SK-N-SH (cell line): ENCODE measurements around the gene SFT2D3. TPM values are rescaled to one million over a fixed set of nuclear protein-coding genes. Genes with fewer than 3 reads are reported as not detected.

Experiments
- CTCF ChIA-PET: fragments of 300-600, 350-600 bp; formaldehyde crosslinking; extraction: SDS; loops from one replicate; lab custom pipeline; 2021; lab: Yijun Ruan, JAX
- POLR2A ChIA-PET: fragments of 350-600 bp; sonication (Branson Sonifier 250); formaldehyde crosslinking; extraction: SDS; loops from one replicate; lab custom pipeline; 2020; ENCODE audit warnings: antibody characterized with exemption, inconsistent platforms; lab: Yijun Ruan, JAX
- DNase-seq: peaks from one replicate; pipeline ENCODE4 v3.0.0; 2012
- H2AFZ ChIP-seq: fragments of 200-600 bp; sonication (generic); 2 replicates; pipeline ENCODE4 v1.8.1; 2016; ENCODE audit warnings: antibody characterized with exemption, mild to moderate bottlenecking, low read depth
- H3F3A ChIP-seq: fragments of 200-600 bp; sonication (generic); replicated peaks from 2 replicates; pipeline ENCODE3; 2016; ENCODE audit warnings: antibody characterized with exemption, mild to moderate bottlenecking; ENCODE audit not compliant: insufficient read depth
- H3K27ac ChIP-seq, 2 experiments: fragments of 200-500 bp in 1 of 2; fragments of 200-600 bp in 1 of 2; sonication (Bioruptor generic) in 1 of 2; sonication (generic), shearing (Covaris generic) in 1 of 2; 2 replicates each; pipeline versions ENCODE4 v1.5.1 to v1.6.1; 2014 to 2016; ENCODE audit warnings: low read depth in 2 of 2, inconsistent platforms in 1 of 2, low read length in 1 of 2, mild to moderate bottlenecking in 1 of 2, mixed read lengths in 1 of 2
- H3K27me3 ChIP-seq: fragments of 200-600 bp; sonication (generic), shearing (Covaris generic); 2 replicates; pipeline ENCODE4 v1.6.1; 2016; ENCODE audit warnings: mixed run types; ENCODE audit not compliant: insufficient read depth
- H3K36me3 ChIP-seq, 2 experiments: fragments of 200-500 bp in 1 of 2; fragments of 200-600 bp in 1 of 2; sonication (Bioruptor generic) in 1 of 2; sonication (generic) in 1 of 2; replicated peaks in 1 of 2; 2 replicates each; pipeline versions ENCODE3 to v1.5.1; 2014 to 2016; ENCODE audit warnings: low read length in 1 of 2, mild to moderate bottlenecking in 1 of 2; ENCODE audit not compliant: insufficient read depth in 2 of 2, control insufficient read depth in 1 of 2
- H3K4me1 ChIP-seq, 2 experiments: fragments of 200-500 bp in 1 of 2; fragments of 200-600 bp in 1 of 2; sonication (Bioruptor generic) in 1 of 2; sonication (generic), shearing (Covaris generic) in 1 of 2; 2 replicates each; pipeline versions ENCODE4 v1.5.1 to v1.6.1; 2014 to 2016; ENCODE audit warnings: low read depth in 1 of 2, low read length in 1 of 2, mixed run types in 1 of 2; ENCODE audit not compliant: insufficient read depth in 2 of 2, control insufficient read depth in 1 of 2
- H3K4me2 ChIP-seq: fragments of 200-600 bp; sonication (generic), shearing (Covaris generic); 2 replicates; pipeline ENCODE4 v1.6.1; 2017; ENCODE audit warnings: mixed run types
- H3K4me3 ChIP-seq, 2 experiments: fragments of 200-500 bp in 1 of 2; fragments of 200-600 bp in 1 of 2; sonication (Bioruptor generic) in 1 of 2; sonication (generic), shearing (Covaris generic) in 1 of 2; 2 replicates each; pipeline versions ENCODE4 v1.5.1 to v1.8.1; 2014 to 2016; ENCODE audit warnings: low read depth in 2 of 2, inconsistent platforms in 1 of 2, low read length in 1 of 2, mild to moderate bottlenecking in 1 of 2, mixed read lengths in 1 of 2, moderate library complexity in 1 of 2
- H3K79me2 ChIP-seq: fragments of 200-600 bp; sonication (generic); 2 replicates; pipeline ENCODE4 v1.8.1; 2017; ENCODE audit warnings: mild to moderate bottlenecking; ENCODE audit not compliant: insufficient read depth
- H3K9ac ChIP-seq: fragments of 200-600 bp; sonication (generic); 2 replicates; pipeline ENCODE4 v1.6.1; 2017; ENCODE audit warnings: mixed run types
- H3K9me2 ChIP-seq: fragments of 200-600 bp; sonication (generic); 2 replicates; pipeline ENCODE4 v1.6.1; 2017; ENCODE audit warnings: mixed run types
- H3K9me3 ChIP-seq: fragments of 200-600 bp; sonication (generic); 2 replicates; pipeline ENCODE4 v1.6.1; 2017; ENCODE audit warnings: mixed run types, mild to moderate bottlenecking, moderate library complexity
- H4K20me1 ChIP-seq: fragments of 200-600 bp; sonication (generic); 2 replicates; pipeline ENCODE4 v1.6.1; 2017; ENCODE audit warnings: mild to moderate bottlenecking, mixed run types; ENCODE audit not compliant: insufficient read depth
- CTCF ChIP-seq: fragments of 200-600 bp; sonication (generic); IDR thresholded peaks from 2 replicates; pipeline ENCODE4 v1.6.1; 2017; ENCODE audit warnings: antibody characterized with exemption, mild to moderate bottlenecking, moderate library complexity
- ELF1 ChIP-seq: IDR thresholded peaks from 2 replicates; pipeline ENCODE4 v1.4.0; 2012
- EZH2phosphoT487 ChIP-seq: fragments of 200-600 bp; sonication (generic); IDR thresholded peaks from 2 replicates; pipeline ENCODE4 v1.6.1; 2017; ENCODE audit warnings: low read depth, mixed run types, mild to moderate bottlenecking, antibody characterized with exemption, moderate library complexity, borderline replicate concordance
- FOXJ3 ChIP-seq: sonication (generic); formaldehyde crosslinking; IDR thresholded peaks from 2 replicates; pipeline ENCODE4 v1.5.1; 2020; ENCODE audit warnings: mild to moderate bottlenecking, missing genetic modification reagents
- FOXM1 ChIP-seq: IDR thresholded peaks from 2 replicates; pipeline ENCODE4 v1.4.0; 2012; ENCODE audit warnings: low read depth, mild to moderate bottlenecking
- GABPA ChIP-seq: IDR thresholded peaks from 2 replicates; pipeline ENCODE4 v1.4.0; 2012; ENCODE audit warnings: low read depth, mild to moderate bottlenecking
- GATA2 ChIP-seq: sonication (generic); formaldehyde crosslinking; IDR thresholded peaks from 2 replicates; pipeline ENCODE4 v1.5.0; 2020; ENCODE audit warnings: mild to moderate bottlenecking, missing genetic modification reagents
- JUND ChIP-seq: IDR thresholded peaks from 2 replicates; pipeline ENCODE4 v1.4.0; 2012
- MXI1 ChIP-seq: IDR thresholded peaks from 2 replicates; pipeline ENCODE4 v1.6.1; 2012; ENCODE audit warnings: mild to moderate bottlenecking, low read depth, low read length, improper control_type of control experiment
- NFIC ChIP-seq: IDR thresholded peaks from 2 replicates; pipeline ENCODE4 v1.4.0; 2012; ENCODE audit warnings: borderline replicate concordance
- NRF1 ChIP-seq: IDR thresholded peaks from 2 replicates; pipeline ENCODE4 v1.6.1; 2012; ENCODE audit warnings: low read depth, mild to moderate bottlenecking, low read length
- POLR2AphosphoS5 ChIP-seq: IDR thresholded peaks from 2 replicates; pipeline ENCODE4 v1.6.1; 2012; ENCODE audit warnings: low read depth, low read length
- RAD21 ChIP-seq: IDR thresholded peaks from 2 replicates; pipeline ENCODE4 v1.6.1; 2012; ENCODE audit warnings: mild to moderate bottlenecking, low read length
- RCOR1 ChIP-seq: fragments of 150-350 bp; IDR thresholded peaks from 2 replicates; pipeline ENCODE4 v1.6.1; 2017; ENCODE audit warnings: antibody characterized with exemption, low read length
- RXRA ChIP-seq: IDR thresholded peaks from 2 replicates; pipeline ENCODE4 v1.4.0; 2012; ENCODE audit warnings: low read depth, mild to moderate bottlenecking, borderline replicate concordance
- SIN3A ChIP-seq: IDR thresholded peaks from 2 replicates; pipeline ENCODE4 v1.6.1; 2012; ENCODE audit warnings: low read depth, mild to moderate bottlenecking, low read length, moderate library complexity, borderline replicate concordance
- TEAD4 ChIP-seq: IDR thresholded peaks from 2 replicates; pipeline ENCODE4 v1.4.0; 2012; ENCODE audit warnings: mild to moderate bottlenecking, borderline replicate concordance; ENCODE audit not compliant: insufficient read depth
- USF1 ChIP-seq: IDR thresholded peaks from 2 replicates; pipeline ENCODE4 v1.4.0; 2012; ENCODE audit warnings: low read depth, borderline replicate concordance
- WGBS: methylation state at CpG from one replicate; pipeline ENCODE4 v1.1.6; 2017; ENCODE audit warnings: low lambda C conversion rate; 5-methylcytosine and 5-hydroxymethylcytosine counted together
- polyA plus RNA-seq, 3 experiments: library from polyadenylated mRNA; depleted of rRNA; stranded (reverse); fragments of >200 nt; gene quantifications; 2 replicates each; pipeline ENCODE4 v1.2.3, GENCODE V29; 2012
- TF ChIP-seq, protein P1 (sequence below): fragments of 150-350 bp; IDR thresholded peaks from 2 replicates; pipeline ENCODE4 v1.6.1; 2016; ENCODE audit warnings: mild to moderate bottlenecking, low read depth, low read length

SFT2D3 gene
- polyA plus RNA-seq, 1 of the 3 experiments (the other 2 are of a cell fraction), result 3.2 TPM

- no peaks in the 10 kb centered on the region for H3K36me3 ChIP-seq
- no peak overlapping the region for H3K9ac ChIP-seq
- H3K79me2 ChIP-seq, result no peaks in the 10 kb centered on the region
- no peaks in the 10 kb centered on the region for H3K9me2 ChIP-seq
- DNase-seq, result no peak
- ChIA-PET POLR2A (no interaction called here), CTCF (interaction anchor here (1.4 to 1.8 kb wide), 2 partner anchors 40 to 63 kb away, joined by 3 to 5 read pairs; no protein-coding TSS in a partner anchor)
- peaks cover 0 to 53% of the 10 kb centered on the region in 2 experiments; a peak in 1 of 4 replicates for H3K4me1 ChIP-seq
- H3K4me2 ChIP-seq, result no peak overlapping the region
- no peaks in the 10 kb centered on the region for H3K9me3 ChIP-seq
- no peaks in the 10 kb centered on the region for H3F3A ChIP-seq
- H3K27me3 ChIP-seq, result no peaks in the 10 kb centered on the region
- H3K27ac ChIP-seq, result no peak overlapping the region
- no peaks in the 10 kb centered on the region for H4K20me1 ChIP-seq
- no peak overlapping the region for H2AFZ ChIP-seq
- no peak for TF ChIP-seq RXRA
- no peak for TF ChIP-seq CTCF
- no peak for TF ChIP-seq FOXM1
- 86% methylated on average over 5 of the region's 8 CpGs for WGBS
- H3K4me3 ChIP-seq, result no peak overlapping the region
Measured at GRCh38 chr2:127654838-127655175, 46.5 kb upstream of the SFT2D3 start.

GRCh38 chr2:127655209-127656073 is 45.9 kb upstream of the SFT2D3 start:
- no peaks in the 10 kb centered on the region for H3K79me2 ChIP-seq
- no peaks in the 10 kb centered on the region for H3K9me2 ChIP-seq
- WGBS, result 82% methylated on average over 15 of the region's 16 CpGs
- H3K27me3 ChIP-seq, result no peaks in the 10 kb centered on the region
- peaks cover 0 to 46% of the 10 kb centered on the region in 2 experiments; a peak in 1 of 4 replicates for H3K4me1 ChIP-seq
- no peak overlapping the region for H3K4me2 ChIP-seq
- H3K9ac ChIP-seq, result no peak overlapping the region
- H3K9me3 ChIP-seq, result no peaks in the 10 kb centered on the region
- H3F3A ChIP-seq, result no peaks in the 10 kb centered on the region
- no peak overlapping the region for H2AFZ ChIP-seq
- ChIA-PET POLR2A (no interaction called here), CTCF (interaction anchor here (1.4 to 1.8 kb wide), 2 partner anchors 39 to 64 kb away, joined by 3 to 5 read pairs; no protein-coding TSS in a partner anchor)
- H4K20me1 ChIP-seq, result no peaks in the 10 kb centered on the region
- no peak overlapping the region for H3K27ac ChIP-seq
- TF ChIP-seq NRF1 (no peak), GATA2 (no peak), GABPA (no peak), RCOR1 (no peak), EZH2phosphoT487 (no peak), RAD21 (no peak), MXI1 (no peak), POLR2AphosphoS5 (no peak), SIN3A (no peak), USF1 (no peak), JUND (no peak), TEAD4 (no peak), NFIC (no peak), ELF1 (no peak), FOXJ3 (CRISPR knock-in tag) (no peak)
- TF ChIP-seq, protein P1, sequence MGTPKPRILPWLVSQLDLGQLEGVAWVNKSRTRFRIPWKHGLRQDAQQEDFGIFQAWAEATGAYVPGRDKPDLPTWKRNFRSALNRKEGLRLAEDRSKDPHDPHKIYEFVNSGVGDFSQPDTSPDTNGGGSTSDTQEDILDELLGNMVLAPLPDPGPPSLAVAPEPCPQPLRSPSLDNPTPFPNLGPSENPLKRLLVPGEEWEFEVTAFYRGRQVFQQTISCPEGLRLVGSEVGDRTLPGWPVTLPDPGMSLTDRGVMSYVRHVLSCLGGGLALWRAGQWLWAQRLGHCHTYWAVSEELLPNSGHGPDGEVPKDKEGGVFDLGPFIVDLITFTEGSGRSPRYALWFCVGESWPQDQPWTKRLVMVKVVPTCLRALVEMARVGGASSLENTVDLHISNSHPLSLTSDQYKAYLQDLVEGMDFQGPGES, result no peak
- no peak for DNase-seq
- no peaks in the 10 kb centered on the region for H3K36me3 ChIP-seq
- H3K4me3 ChIP-seq, result no peak overlapping the region
